MCF 10A (cell line): ENCODE data around the gene SELP. TPM values are rescaled to one million over a fixed set of nuclear protein-coding genes. Genes with fewer than 3 reads are reported as not detected.

ENCODE experiments used
- BruUV-seq: library from RNA; stranded (reverse); fragments of 400-500 nt; replicated peaks from 2 replicates; lab custom pipeline; 2021; lab: Mats Ljungman, UMichigan
- CTCF ChIA-PET: fragments of 300-600 bp; sonication (Branson Sonifier 250); formaldehyde crosslinking; extraction: SDS; loops from one replicate; lab custom pipeline; 2021; ENCODE audit warnings: antibody characterized with exemption, inconsistent platforms; lab: Yijun Ruan, JAX
- POLR2A ChIA-PET: fragments of 300-600, 350-650 bp; sonication (Branson Sonifier 250); formaldehyde crosslinking; extraction: SDS; loops from one replicate; lab custom pipeline; 2020; ENCODE audit warnings: antibody characterized with exemption, inconsistent platforms; lab: Yijun Ruan, JAX
- DNase-seq: peaks from one replicate; pipeline ENCODE4 v3.0.0-alpha.2; 2018; ENCODE audit not compliant: unreplicated experiment
- H3K27ac Mint-ChIP-seq: one replicate; pipeline ENCODE4 v1.8.0; 2022; ENCODE audit warnings: mild to moderate bottlenecking, low read depth, mixed read lengths; ENCODE audit not compliant: unreplicated experiment
- H3K27me3 Mint-ChIP-seq: one replicate; pipeline ENCODE4 v1.8.0; 2022; ENCODE audit warnings: mixed read lengths; ENCODE audit not compliant: insufficient read depth, unreplicated experiment
- H3K36me3 Mint-ChIP-seq: one replicate; pipeline ENCODE4 v1.8.0; 2022; ENCODE audit warnings: mild to moderate bottlenecking, moderate library complexity, mixed read lengths; ENCODE audit not compliant: insufficient read depth, unreplicated experiment
- H3K4me1 Mint-ChIP-seq: one replicate; pipeline ENCODE4 v1.8.0; 2022; ENCODE audit warnings: mixed read lengths; ENCODE audit not compliant: insufficient read depth, unreplicated experiment
- H3K4me3 Mint-ChIP-seq: one replicate; pipeline ENCODE4 v1.8.0; 2022; ENCODE audit warnings: mild to moderate bottlenecking, moderate library complexity, mixed read lengths; ENCODE audit not compliant: unreplicated experiment
- H3K9me3 Mint-ChIP-seq: one replicate; pipeline ENCODE4 v1.8.0; 2022; ENCODE audit warnings: mixed read lengths; ENCODE audit not compliant: unreplicated experiment
- CTCF ChIP-seq: fragments of 200-600 bp; IDR thresholded peaks from one replicate; pipeline ENCODE4 v1.8.0; 2022; ENCODE audit warnings: antibody characterized with exemption, mild to moderate bottlenecking; ENCODE audit not compliant: unreplicated experiment
- intact Hi-C: fragments of 100-400 bp; cut with micrococcal nuclease; formaldehyde crosslinking; loops from 2 replicates; pipeline ENCODE4 v1.14.1; 2022
- total RNA-seq: library from RNA; stranded (reverse); gene quantifications from 2 replicates; pipeline ENCODE4 v1.2.3, GENCODE V29; 2022

The SELP gene
- total RNA-seq, 1 experiment from 2014 or later = not detected

GRCh38 chr1:169570172-169570574 is 59.8 kb downstream of the SELP start:
- Mint-ChIP-seq H3K36me3 (no peaks in the 10 kb centered on the region), H3K4me1 (no peaks in the 10 kb centered on the region), H3K27me3 (peaks cover 27% of the 10 kb centered on the region), H3K4me3 (no peak overlapping the region), H3K9me3 (no peaks in the 10 kb centered on the region), H3K27ac (no peak overlapping the region)
- DNase-seq = no peak
- no TSS peak for BruUV-seq
- TF ChIP-seq CTCF = no peak
- POLR2A ChIA-PET = no interaction called here
- CTCF ChIA-PET = interaction anchor here (0.7 to 1.3 kb wide), 4 partner anchors 16 to 157 kb away, joined by 3 to 6 read pairs (median 3); partner anchors contain the start of gene F5
- intact Hi-C loops = no loop called here

GRCh38 chr1:169568497-169568896 is 61.4 kb downstream of the SELP start:
- Mint-ChIP-seq H3K4me1 (no peaks in the 10 kb centered on the region), H3K27me3 (peaks cover 28% of the 10 kb centered on the region), H3K36me3 (no peaks in the 10 kb centered on the region), H3K4me3 (no peak overlapping the region), H3K9me3 (peaks cover 9% of the 10 kb centered on the region), H3K27ac (no peak overlapping the region)
- intact Hi-C loops = no loop called here
- CTCF ChIA-PET = interaction anchor here (0.5 to 1.4 kb wide), 8 partner anchors 8 to 241 kb away, joined by 3 to 5 read pairs (median 3); no protein-coding TSS in a partner anchor
- POLR2A ChIA-PET = interaction anchor here (0.6 kb wide), 1 partner anchor 1486 kb away, joined by 3 read pairs; no protein-coding TSS in a partner anchor
- TF ChIP-seq CTCF = no peak
- no TSS peak for BruUV-seq
- DNase-seq = no peak

GRCh38 chr1:169565335-169566271 is 64.3 kb downstream of the SELP start:
- H3K27ac Mint-ChIP-seq = no peak overlapping the region
- intact Hi-C loops = no loop called here
- no peak overlapping the region for H3K4me3 Mint-ChIP-seq
- no peak for DNase-seq
- CTCF ChIA-PET = interaction anchor here (0.5 to 1.6 kb wide), 8 partner anchors 15 to 948 kb away, joined by 3 to 5 read pairs (median 4); partner anchors contain the start of gene F5
- no peaks in the 10 kb centered on the region for H3K36me3 Mint-ChIP-seq
- peaks cover 17% of the 10 kb centered on the region for H3K9me3 Mint-ChIP-seq
- no TSS peak for BruUV-seq
- POLR2A ChIA-PET = interaction anchor here (0.6 kb wide), 1 partner anchor 686 kb away, joined by 3 read pairs; no protein-coding TSS in a partner anchor
- H3K4me1 Mint-ChIP-seq = no peaks in the 10 kb centered on the region
- H3K27me3 Mint-ChIP-seq = peaks cover 42% of the 10 kb centered on the region
- no peak for TF ChIP-seq CTCF

- BruUV-seq = no TSS peak
- CTCF ChIA-PET = interaction anchor here (1.0 kb wide), 1 partner anchor 246 kb away, joined by 4 read pairs; no protein-coding TSS in a partner anchor
- Mint-ChIP-seq H3K27me3 (peaks cover 62% of the 10 kb centered on the region), H3K9me3 (peaks cover 17% of the 10 kb centered on the region), H3K27ac (no peak overlapping the region), H3K4me1 (no peaks in the 10 kb centered on the region), H3K4me3 (no peak overlapping the region), H3K36me3 (no peaks in the 10 kb centered on the region)
- no peak for DNase-seq
- POLR2A ChIA-PET = no interaction called here
- no peak for TF ChIP-seq CTCF
- intact Hi-C loops = no loop called here
Observed at GRCh38 chr1:169563650-169564049, 66.3 kb downstream of the SELP start.
